HG03565 (cell line): ENCODE results near the gene ROR1.
"Not testable (repeated sequence)": the region's sequence is repeated elsewhere in the genome, so short reads cannot be mapped to it uniquely, and the experiment has no call there.

Source experiments
- ATAC-seq: cut with Tn5 transposase; IDR thresholded peaks from one replicate; pipeline ENCODE4 v1.9.1; 2021; ENCODE audit warnings: mild to moderate bottlenecking, moderate library complexity; ENCODE audit not compliant: unreplicated experiment

The ROR1 gene

GRCh38 chr1:63790989-63791388, 17.2 kb downstream of the ROR1 start:
- ATAC-seq, result no peak

- ATAC-seq, result no peak
These were observed 18.3 kb downstream of the ROR1 start for GRCh38 chr1:63792152-63792551.

GRCh38 chr1:63793741-63794240, 20.0 kb downstream of the ROR1 start:
- no peak for ATAC-seq

GRCh38 chr1:63794354-63794753, 20.5 kb downstream of the ROR1 start:
- ATAC-seq, result no peak

- ATAC-seq, result no peak
These were observed 21.1 kb downstream of the ROR1 start for GRCh38 chr1:63794939-63795378.

- ATAC-seq, result no peak
These were observed 21.6 kb downstream of the ROR1 start for GRCh38 chr1:63795455-63795854.

GRCh38 chr1:63797056-63797726, 23.4 kb downstream of the ROR1 start:
- no peak for ATAC-seq

GRCh38 chr1:63798284-63798683, 24.5 kb downstream of the ROR1 start:
- ATAC-seq, result no peak

- ATAC-seq, result no peak
These were observed 25.5 kb downstream of the ROR1 start for GRCh38 chr1:63799307-63799706.

GRCh38 chr1:63799820-63800219, 26.0 kb downstream of the ROR1 start:
- ATAC-seq, result no peak

GRCh38 chr1:63802109-63802508, 28.3 kb downstream of the ROR1 start:
- no peak for ATAC-seq

- ATAC-seq, result no peak
These were observed 31.1 kb downstream of the ROR1 start for GRCh38 chr1:63804829-63805484.

- no peak for ATAC-seq
These were observed 33.2 kb downstream of the ROR1 start for GRCh38 chr1:63807046-63807445.

- ATAC-seq, result no peak
These were observed 37.2 kb downstream of the ROR1 start for GRCh38 chr1:63810936-63811469.

- ATAC-seq, result no peak
These were observed 38.4 kb downstream of the ROR1 start for GRCh38 chr1:63812071-63812700.

GRCh38 chr1:63813829-63814277, 40.0 kb downstream of the ROR1 start:
- ATAC-seq, result peak; percentile 83

- ATAC-seq, result not testable (repeated sequence)
These were observed 42.5 kb downstream of the ROR1 start for GRCh38 chr1:63816217-63816815.

GRCh38 chr1:63817152-63817667, 43.4 kb downstream of the ROR1 start:
- ATAC-seq, result no peak

GRCh38 chr1:63817700-63818099, 43.9 kb downstream of the ROR1 start:
- no peak for ATAC-seq

- ATAC-seq, result no peak
These were observed 44.9 kb downstream of the ROR1 start for GRCh38 chr1:63818567-63819325.
